ENCODE data around the gene B4GALNT4.
A peak's percentile ranks its signal among the peaks of the same experiment; 100 is the strongest.
"Not testable (repeated sequence)": the region's sequence is repeated elsewhere in the genome, so short reads cannot be mapped to it uniquely, and the experiment has no call there.

Gene B4GALNT4

DNA sequence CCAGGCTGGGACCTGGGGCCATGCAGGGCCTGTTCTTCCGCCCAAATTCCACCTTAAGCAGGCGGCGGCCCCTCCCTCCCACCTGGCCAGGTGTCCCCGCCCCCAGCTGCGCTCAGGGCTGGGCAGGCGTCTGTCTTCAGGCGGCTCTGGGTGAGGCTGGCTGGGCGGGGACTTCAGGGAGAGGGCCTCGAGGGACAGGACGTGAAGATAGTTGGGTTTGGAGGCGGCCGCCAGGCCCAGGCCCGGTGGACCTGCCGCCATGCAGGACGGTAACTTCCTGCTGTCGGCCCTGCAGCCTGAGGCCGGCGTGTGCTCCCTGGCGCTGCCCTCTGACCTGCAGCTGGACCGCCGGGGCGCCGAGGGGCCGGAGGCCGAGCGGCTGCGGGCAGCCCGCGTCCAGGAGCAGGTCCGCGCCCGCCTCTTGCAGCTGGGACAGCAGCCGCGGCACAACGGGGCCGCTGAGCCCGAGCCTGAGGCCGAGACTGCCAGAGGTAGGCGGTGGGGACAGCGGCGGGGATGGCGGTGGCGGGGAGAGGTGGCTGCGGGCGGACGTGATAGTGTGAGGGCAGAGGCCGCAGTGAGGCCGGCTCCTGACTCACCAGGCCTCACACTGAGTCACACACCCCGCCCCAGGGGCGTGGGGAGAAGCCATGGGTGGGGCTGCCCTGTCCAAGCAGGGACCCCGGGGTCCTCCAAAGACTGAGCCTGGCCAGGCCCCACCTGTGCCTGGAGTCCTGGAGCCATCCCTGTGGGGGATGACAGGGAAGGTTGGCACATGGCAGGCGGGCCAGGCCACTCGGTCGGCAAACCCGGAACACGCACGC is 24.9 kb downstream of the B4GALNT4 start, which contains the start of gene PKP3:
Gene PKP3 (plus strand): TSS at position 176 of the 824 bp plus-strand sequence. CDS start 84 bp downstream, at position 260.
- H3K4me1 Mint-ChIP-seq (ENCODE audit: low read depth) = peaks cover 17% of the 10 kb centered on the region
- intact Hi-C loops (cut with micrococcal nuclease) = no loop called here
- H3K27ac Mint-ChIP-seq = no peak within 1 kb of the TSS
- peaks cover 28% of the 10 kb centered on the region for H3K27me3 Mint-ChIP-seq
- no peak within 1 kb of the TSS for H3K4me3 Mint-ChIP-seq
- H3K36me3 Mint-ChIP-seq (ENCODE audit: low read depth) = no peaks in the 10 kb centered on the region
- peaks cover 10% of the 10 kb centered on the region for H3K9me3 Mint-ChIP-seq

DNA sequence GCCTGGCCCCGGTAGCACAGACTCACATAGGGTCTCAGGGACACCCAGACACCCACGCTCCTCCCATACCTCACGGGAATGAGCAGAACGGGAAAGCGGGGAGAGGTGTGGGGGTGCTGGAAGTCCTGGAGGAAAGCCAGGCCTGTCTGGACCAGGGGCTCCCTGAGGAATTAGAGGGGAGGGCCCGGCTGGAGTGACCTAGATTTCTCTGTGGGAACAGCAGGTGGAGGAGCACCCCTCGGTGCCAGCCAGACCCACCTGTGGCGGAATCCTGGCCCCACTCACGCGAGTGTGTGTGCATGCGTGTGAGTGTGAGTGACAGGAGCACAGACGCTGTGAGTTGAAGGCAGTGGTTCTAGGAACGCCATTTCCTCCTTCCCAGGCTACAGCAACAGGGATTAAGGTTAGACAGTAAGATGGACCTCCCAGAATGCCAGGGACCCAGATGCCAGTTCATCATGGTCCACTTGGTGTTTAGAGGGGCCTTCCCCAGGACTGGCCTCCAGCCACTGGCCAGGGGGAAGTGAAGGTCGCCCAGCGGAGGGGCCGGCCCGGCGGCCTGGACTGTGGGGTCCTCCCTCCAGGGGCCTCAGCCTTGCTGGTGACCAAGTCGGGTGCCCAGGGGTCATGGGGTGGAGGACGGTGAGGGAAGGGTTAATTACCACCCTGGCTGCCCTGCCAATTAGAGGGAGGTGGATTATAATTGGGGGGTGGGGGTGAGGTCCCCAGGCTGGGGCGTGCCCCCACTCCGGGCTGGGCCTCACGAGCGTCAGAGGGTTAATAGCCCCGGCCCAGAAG is 25.8 kb downstream of the B4GALNT4 start:
- no peaks in the 10 kb centered on the region for H3K36me3 Mint-ChIP-seq (ENCODE audit: low read depth)
- intact Hi-C loops (cut with micrococcal nuclease) = no loop called here
- H3K27me3 Mint-ChIP-seq = peaks cover 34% of the 10 kb centered on the region
- H3K4me1 Mint-ChIP-seq (ENCODE audit: low read depth) = peaks cover 17% of the 10 kb centered on the region
- no peak overlapping the region for H3K27ac Mint-ChIP-seq
- H3K4me3 Mint-ChIP-seq = no peak overlapping the region
- peaks cover 18% of the 10 kb centered on the region for H3K9me3 Mint-ChIP-seq

DNA sequence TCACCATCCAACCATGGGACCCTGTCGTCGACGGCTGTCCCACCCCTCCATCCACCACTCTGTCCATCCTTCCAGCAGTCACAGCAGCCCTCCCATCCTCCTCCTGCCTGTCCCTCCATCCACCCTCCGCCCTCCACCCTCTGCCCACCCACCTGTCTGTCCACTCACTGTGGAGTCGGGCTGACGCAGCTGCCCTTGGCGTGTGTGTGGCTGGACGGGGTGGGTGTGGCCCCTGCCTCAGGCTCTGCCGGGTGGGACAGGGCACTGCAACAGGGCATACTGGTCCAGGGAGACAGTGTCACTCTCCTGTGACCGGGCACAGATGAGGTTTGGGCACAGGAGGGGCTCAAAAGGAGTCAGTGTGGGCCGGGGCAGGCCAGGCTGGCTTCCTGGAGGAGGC is 26.6 kb downstream of the B4GALNT4 start:
- Mint-ChIP-seq H3K27ac (no peak overlapping the region), H3K4me3 (no peak overlapping the region)

DNA sequence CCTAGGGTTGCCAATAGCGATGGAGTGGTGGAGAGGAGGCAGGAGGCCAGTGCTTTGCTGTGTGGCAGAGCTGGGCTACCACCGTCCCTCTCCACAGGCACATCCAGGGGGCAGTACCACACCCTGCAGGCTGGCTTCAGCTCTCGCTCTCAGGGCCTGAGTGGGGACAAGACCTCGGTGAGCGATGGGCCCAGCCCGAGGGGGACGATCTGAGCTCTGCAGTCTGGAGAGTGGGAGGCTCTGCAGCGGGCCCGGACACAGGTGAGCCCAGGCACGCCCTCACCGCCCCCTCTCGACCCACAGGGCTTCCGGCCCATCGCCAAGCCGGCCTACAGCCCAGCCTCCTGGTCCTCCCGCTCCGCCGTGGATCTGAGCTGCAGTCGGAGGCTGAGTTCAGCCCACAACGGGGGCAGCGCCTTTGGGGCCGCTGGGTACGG is 27.2 kb downstream of the B4GALNT4 start:
- Mint-ChIP-seq H3K4me1 (ENCODE audit: low read depth) (peaks cover 13% of the 10 kb centered on the region), H3K4me3 (no peak overlapping the region), H3K9me3 (peaks cover 18% of the 10 kb centered on the region), H3K27ac (no peak overlapping the region), H3K36me3 (ENCODE audit: low read depth) (no peaks in the 10 kb centered on the region), H3K27me3 (peaks cover 32% of the 10 kb centered on the region)
- intact Hi-C loops (cut with micrococcal nuclease) = no loop called here

More for the DNA sequence above, 26.6 kb downstream of the B4GALNT4 start:
- H3K36me3 Mint-ChIP-seq (ENCODE audit: low read depth) = no peaks in the 10 kb centered on the region
- H3K4me1 Mint-ChIP-seq (ENCODE audit: low read depth) = peaks cover 17% of the 10 kb centered on the region
- intact Hi-C loops (cut with micrococcal nuclease) = no loop called here
- peaks cover 18% of the 10 kb centered on the region for H3K9me3 Mint-ChIP-seq
- peaks cover 34% of the 10 kb centered on the region for H3K27me3 Mint-ChIP-seq

DNA sequence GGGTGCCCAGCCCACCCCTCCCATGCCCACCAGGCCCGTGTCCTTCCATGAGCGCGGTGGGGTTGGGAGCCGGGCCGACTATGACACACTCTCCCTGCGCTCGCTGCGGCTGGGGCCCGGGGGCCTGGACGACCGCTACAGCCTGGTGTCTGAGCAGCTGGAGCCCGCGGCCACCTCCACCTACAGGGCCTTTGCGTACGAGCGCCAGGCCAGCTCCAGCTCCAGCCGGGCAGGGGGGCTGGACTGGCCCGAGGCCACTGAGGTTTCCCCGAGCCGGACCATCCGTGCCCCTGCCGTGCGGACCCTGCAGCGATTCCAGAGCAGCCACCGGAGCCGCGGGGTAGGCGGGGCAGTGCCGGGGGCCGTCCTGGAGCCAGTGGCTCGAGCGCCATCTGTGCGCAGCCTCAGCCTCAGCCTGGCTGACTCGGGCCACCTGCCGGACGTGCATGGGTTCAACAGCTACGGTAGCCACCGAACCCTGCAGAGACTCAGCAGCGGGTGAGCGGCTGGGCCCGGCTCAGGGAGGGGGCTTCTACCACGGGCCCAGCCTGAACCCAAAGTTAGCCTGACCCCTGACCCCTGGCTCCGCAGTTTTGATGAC is 27.7 kb downstream of the B4GALNT4 start:
- Mint-ChIP-seq H3K9me3 (peaks cover 18% of the 10 kb centered on the region), H3K4me1 (ENCODE audit: low read depth) (peaks cover 12% of the 10 kb centered on the region), H3K4me3 (peak overlapping the region; percentile 66), H3K27me3 (peaks cover 30% of the 10 kb centered on the region), H3K36me3 (ENCODE audit: low read depth) (no peaks in the 10 kb centered on the region), H3K27ac (no peak overlapping the region)
- intact Hi-C loops (cut with micrococcal nuclease) = no loop called here

DNA sequence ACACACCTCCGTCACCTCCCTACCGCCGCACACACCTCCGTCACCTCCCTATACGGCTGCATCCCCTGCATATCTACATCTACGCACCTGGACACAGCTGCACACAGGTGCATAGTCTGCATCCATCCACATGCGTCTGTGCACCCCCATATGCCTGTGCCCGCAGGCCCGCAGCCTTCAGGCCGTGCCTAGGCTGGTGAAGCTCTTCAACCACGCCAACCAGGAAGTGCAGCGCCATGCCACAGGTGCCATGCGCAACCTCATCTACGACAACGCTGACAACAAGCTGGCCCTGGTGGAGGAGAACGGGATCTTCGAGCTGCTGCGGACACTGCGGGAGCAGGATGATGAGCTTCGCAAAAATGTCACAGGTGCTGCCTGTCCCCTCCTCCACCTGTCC is 29.5 kb downstream of the B4GALNT4 start:
- H3K27ac Mint-ChIP-seq = peak overlapping the region; percentile 13
- no peaks in the 10 kb centered on the region for H3K36me3 Mint-ChIP-seq (ENCODE audit: low read depth)
- H3K4me3 Mint-ChIP-seq = no peak overlapping the region
- intact Hi-C loops (cut with micrococcal nuclease) = no loop called here
- H3K27me3 Mint-ChIP-seq = peaks cover 32% of the 10 kb centered on the region
- H3K4me1 Mint-ChIP-seq (ENCODE audit: low read depth) = peaks cover 12% of the 10 kb centered on the region
- H3K9me3 Mint-ChIP-seq = peaks cover 18% of the 10 kb centered on the region

DNA sequence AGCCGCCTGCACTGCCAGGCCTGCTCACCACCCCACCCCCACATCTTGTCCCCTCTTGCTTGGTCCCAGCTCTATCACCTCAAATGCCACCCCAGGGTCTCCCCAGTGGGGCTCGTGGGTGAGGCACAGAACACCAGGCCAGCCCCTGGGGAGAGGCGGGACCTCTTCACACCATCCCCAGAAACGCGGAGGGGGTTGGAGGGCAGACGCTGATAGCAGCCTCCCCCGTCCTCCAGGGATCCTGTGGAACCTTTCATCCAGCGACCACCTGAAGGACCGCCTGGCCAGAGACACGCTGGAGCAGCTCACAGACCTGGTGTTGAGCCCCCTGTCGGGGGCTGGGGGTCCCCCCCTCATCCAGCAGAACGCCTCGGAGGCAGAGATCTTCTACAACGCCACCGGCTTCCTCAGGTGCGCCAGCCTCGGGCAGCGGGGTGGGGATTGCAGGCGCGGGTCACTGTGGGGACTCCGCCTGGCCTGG is 30.5 kb downstream of the B4GALNT4 start:
- intact Hi-C loops (cut with micrococcal nuclease) = no loop called here
- peaks cover 29% of the 10 kb centered on the region for H3K27me3 Mint-ChIP-seq
- peaks cover 12% of the 10 kb centered on the region for H3K4me1 Mint-ChIP-seq (ENCODE audit: low read depth)
- no peaks in the 10 kb centered on the region for H3K36me3 Mint-ChIP-seq (ENCODE audit: low read depth)
- H3K9me3 Mint-ChIP-seq = peaks cover 18% of the 10 kb centered on the region
- H3K27ac Mint-ChIP-seq = no peak overlapping the region
- no peak overlapping the region for H3K4me3 Mint-ChIP-seq

DNA sequence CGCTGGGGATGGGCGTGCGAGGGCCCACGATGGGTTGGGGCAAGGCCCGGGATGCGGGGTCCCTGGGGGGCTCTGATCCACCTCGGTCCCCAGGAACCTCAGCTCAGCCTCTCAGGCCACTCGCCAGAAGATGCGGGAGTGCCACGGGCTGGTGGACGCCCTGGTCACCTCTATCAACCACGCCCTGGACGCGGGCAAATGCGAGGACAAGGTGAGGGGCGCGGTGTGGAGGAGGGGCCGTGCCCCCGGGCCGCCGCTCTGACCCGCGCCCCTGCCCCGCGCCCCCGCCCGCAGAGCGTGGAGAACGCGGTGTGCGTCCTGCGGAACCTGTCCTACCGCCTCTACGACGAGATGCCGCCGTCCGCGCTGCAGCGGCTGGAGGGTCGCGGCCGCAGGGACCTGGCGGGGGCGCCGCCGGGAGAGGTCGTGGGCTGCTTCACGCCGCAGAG is 31.0 kb downstream of the B4GALNT4 start:
- peaks cover 29% of the 10 kb centered on the region for H3K27me3 Mint-ChIP-seq
- no peak overlapping the region for H3K4me3 Mint-ChIP-seq
- H3K36me3 Mint-ChIP-seq (ENCODE audit: low read depth) = no peaks in the 10 kb centered on the region
- H3K27ac Mint-ChIP-seq = no peak overlapping the region
- intact Hi-C loops (cut with micrococcal nuclease) = no loop called here
- peaks cover 12% of the 10 kb centered on the region for H3K4me1 Mint-ChIP-seq (ENCODE audit: low read depth)
- H3K9me3 Mint-ChIP-seq = peaks cover 18% of the 10 kb centered on the region

DNA sequence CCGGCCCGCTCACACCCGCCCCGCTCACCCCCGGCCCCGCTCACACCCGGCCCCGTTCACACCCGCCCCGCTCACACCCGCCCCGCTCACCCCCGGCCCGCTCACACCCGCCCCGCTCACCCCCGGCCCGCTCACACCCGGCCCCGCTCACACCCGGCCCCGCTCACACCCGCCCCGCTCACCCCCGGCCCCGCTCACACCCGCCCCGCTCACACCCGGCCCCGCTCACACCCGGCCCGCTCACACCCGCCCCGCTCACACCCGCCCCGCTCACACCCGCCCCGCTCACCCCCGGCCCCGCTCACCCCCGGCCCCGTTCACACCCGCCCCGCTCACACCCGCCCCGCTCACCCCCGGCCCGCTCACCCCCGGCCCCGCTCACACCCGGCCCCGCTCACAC is 31.9 kb downstream of the B4GALNT4 start:
- H3K4me3 Mint-ChIP-seq; H3K36me3 Mint-ChIP-seq (ENCODE audit: low read depth); H3K27ac Mint-ChIP-seq; intact Hi-C loops (cut with micrococcal nuclease): not testable (repeated sequence)
- Mint-ChIP-seq H3K4me1 (ENCODE audit: low read depth) (peaks cover 12% of the 10 kb centered on the region), H3K27me3 (peaks cover 26% of the 10 kb centered on the region), H3K9me3 (peaks cover 18% of the 10 kb centered on the region)

DNA sequence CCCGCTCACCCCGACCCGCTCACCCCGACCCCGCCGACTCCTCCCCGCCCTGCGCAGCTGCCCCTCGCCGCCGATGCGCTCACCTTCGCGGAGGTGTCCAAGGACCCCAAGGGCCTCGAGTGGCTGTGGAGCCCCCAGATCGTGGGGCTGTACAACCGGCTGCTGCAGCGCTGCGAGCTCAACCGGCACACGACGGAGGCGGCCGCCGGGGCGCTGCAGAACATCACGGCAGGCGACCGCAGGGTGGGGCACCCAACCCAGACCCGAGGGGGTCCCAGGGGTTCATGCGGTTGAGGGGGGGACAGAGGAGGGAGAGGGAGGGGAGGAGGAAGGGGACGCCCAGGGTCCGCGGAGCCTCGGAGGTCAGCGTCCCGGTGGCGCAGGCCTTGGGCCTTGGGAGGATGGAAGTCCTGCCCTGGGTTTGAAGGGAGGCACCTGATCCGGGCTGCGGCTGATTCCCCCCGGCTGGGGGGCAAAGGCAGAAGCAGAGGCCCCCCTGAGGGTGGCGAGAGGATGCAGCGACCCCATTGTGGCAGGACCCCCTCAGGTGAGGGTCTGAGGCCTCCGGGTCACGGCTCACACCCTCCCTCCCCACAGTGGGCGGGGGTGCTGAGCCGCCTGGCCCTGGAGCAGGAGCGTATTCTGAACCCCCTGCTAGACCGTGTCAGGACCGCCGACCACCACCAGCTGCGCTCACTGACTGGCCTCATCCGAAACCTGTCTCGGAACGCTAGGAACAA is 33.9 kb downstream of the B4GALNT4 start:
- intact Hi-C loops (cut with micrococcal nuclease) = no loop called here
- peaks cover 18% of the 10 kb centered on the region for H3K9me3 Mint-ChIP-seq
- H3K27me3 Mint-ChIP-seq = peaks cover 12% of the 10 kb centered on the region
- no peaks in the 10 kb centered on the region for H3K36me3 Mint-ChIP-seq (ENCODE audit: low read depth)
- no peak overlapping the region for H3K4me3 Mint-ChIP-seq
- no peak overlapping the region for H3K27ac Mint-ChIP-seq
- peaks cover 14% of the 10 kb centered on the region for H3K4me1 Mint-ChIP-seq (ENCODE audit: low read depth)

DNA sequence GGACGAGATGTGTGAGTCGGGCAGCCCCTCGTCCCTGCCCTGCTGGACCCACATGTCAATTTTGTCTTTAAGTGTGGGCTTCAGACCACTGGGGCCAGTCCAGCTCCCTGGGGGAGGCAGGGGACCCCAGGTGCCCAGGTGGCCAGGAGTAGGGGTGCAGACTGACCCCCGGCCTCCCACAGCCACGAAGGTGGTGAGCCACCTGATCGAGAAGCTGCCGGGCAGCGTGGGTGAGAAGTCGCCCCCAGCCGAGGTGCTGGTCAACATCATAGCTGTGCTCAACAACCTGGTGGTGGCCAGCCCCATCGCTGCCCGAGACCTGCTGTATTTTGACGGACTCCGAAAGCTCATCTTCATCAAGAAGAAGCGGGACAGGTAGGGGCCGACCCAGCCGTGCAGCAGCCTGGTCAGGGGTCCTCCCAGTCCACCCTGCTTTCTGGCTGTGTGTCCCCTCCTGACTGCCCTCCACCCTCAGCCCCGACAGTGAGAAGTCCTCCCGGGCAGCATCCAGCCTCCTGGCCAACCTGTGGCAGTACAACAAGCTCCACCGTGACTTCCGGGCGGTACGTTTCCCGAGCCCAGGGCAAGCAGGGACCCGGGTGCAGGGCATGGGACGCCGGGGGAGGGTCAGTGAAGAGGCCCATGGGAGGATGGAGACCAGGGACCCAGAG is 34.6 kb downstream of the B4GALNT4 start:
- no peak overlapping the region for H3K4me3 Mint-ChIP-seq
- H3K27ac Mint-ChIP-seq = peak overlapping the region; percentile 6
- H3K4me1 Mint-ChIP-seq (ENCODE audit: low read depth) = peaks cover 9% of the 10 kb centered on the region
- H3K36me3 Mint-ChIP-seq (ENCODE audit: low read depth) = no peaks in the 10 kb centered on the region
- intact Hi-C loops (cut with micrococcal nuclease) = no loop called here
- peaks cover 9% of the 10 kb centered on the region for H3K27me3 Mint-ChIP-seq
- H3K9me3 Mint-ChIP-seq = peaks cover 12% of the 10 kb centered on the region

DNA sequence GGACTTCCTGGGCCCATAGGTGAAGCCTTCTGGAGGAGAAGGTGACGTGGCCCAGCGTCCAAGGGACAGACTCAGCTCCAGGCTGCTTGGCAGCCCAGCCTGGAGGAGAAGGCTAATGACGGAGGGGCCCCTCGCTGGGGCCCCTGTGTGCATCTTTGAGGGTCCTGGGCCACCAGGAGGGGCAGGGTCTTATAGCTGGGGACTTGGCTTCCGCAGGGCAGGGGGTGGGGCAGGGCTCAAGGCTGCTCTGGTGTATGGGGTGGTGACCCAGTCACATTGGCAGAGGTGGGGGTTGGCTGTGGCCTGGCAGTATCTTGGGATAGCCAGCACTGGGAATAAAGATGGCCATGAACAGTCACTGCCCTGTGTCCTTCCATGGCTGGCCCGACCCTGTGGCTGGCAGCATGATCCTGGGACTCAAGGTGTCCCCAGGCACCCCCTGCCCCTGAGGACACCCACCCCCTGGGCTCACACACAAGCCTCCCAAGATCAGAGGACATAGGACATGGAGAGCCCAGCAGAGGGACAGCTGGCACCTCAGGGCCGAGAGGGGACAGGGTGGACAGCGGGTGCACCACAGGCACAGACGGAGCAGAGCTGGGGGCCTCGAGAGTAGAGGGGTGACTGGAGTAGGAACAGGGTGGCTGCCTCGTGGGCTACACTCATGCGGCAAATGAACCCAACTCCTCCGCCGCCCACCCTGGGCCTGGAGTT is 35.4 kb downstream of the B4GALNT4 start:
- intact Hi-C loops (cut with micrococcal nuclease) = no loop called here
- Mint-ChIP-seq H3K27me3 (peaks cover 4% of the 10 kb centered on the region), H3K4me3 (no peak overlapping the region), H3K27ac (peak overlapping the region; percentile 6), H3K4me1 (ENCODE audit: low read depth) (peaks cover 9% of the 10 kb centered on the region), H3K9me3 (peaks cover 4% of the 10 kb centered on the region), H3K36me3 (ENCODE audit: low read depth) (no peaks in the 10 kb centered on the region)

Data from dendritic cell treated with granulocyte-macrophage colony-stimulating factor and Interleukin-4, amounts not matched to agents 40 ng/mL and 50 ng/mL, for 4 days (primary cell).